ENCODE measurements around the gene ZYX. TPM values are rescaled to one million over a fixed set of nuclear protein-coding genes. Genes with fewer than 3 reads are reported as not detected.

The ZYX gene, protein sequence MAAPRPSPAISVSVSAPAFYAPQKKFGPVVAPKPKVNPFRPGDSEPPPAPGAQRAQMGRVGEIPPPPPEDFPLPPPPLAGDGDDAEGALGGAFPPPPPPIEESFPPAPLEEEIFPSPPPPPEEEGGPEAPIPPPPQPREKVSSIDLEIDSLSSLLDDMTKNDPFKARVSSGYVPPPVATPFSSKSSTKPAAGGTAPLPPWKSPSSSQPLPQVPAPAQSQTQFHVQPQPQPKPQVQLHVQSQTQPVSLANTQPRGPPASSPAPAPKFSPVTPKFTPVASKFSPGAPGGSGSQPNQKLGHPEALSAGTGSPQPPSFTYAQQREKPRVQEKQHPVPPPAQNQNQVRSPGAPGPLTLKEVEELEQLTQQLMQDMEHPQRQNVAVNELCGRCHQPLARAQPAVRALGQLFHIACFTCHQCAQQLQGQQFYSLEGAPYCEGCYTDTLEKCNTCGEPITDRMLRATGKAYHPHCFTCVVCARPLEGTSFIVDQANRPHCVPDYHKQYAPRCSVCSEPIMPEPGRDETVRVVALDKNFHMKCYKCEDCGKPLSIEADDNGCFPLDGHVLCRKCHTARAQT
- 70.0 and 70.3 TPM in 2 replicates for total RNA-seq

GRCh38 chr7:143380646-143381426 is at the start of gene ZYX:
ZYX (plus strand) TSS chr7:143381345; CDS start chr7:143381572, 227 bp downstream.

GRCh38 chr7:143362131-143363015 is 18.8 kb upstream of the ZYX start, which contains the start of gene FAM131B:
FAM131B (minus strand) TSS chr7:143362713; CDS start chr7:143362603, 110 bp downstream.

DNA sequence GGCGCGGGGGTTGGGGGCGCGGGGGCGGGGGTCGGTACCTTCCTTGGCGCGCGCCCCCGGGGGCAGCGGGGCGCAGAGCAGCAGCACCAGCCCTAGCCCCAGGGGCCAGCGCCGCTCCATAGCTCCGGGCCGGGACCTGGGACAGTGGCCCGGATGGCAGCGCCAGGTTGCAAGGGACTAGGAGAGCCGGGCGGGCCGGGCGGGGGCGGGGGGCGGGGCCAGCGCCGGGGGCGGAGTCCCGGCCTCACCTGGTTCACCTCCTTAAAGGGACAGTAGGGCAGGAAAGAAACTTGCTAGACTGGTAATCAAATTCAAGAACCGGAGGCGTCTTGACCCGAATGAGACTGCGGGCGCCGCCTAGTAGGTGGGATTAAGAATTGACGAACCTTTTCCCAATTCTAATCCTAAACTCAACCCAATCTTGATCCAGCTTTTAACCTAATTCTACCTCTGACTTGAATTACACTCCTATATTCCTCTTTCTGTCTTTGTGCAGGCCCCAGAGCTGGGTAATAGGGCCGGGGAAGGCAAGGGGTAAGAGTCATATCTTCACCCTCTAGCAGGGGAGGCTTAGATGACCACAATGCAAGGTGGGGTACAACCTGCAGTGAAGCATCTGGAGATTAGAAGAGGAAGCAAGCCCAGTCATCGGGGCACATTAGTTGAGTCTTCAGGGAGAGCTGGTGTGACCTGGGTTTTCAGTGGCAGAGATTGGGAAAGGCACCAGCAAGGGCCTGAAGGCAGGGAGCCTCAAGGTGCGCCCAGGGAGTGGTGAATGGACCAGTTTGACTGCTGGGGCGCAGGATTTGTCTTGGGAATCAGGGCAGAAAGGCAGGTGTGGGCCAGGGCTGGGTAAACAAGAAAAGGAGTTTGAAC is 27.8 kb downstream of the ZYX start, which contains the start of gene EPHA1:
EPHA1 (minus strand) TSS at position 171 of the 876 bp plus-strand sequence; CDS start at position 120, 51 bp downstream.

Other genes starting within 250 kb of the ZYX start
- gene PIP, start 249.3 kb upstream of the ZYX start, total RNA-seq, result not detected in 2 replicates
- gene TAS2R39, start 197.9 kb upstream of the ZYX start, total RNA-seq, result not detected in 2 replicates
- not detected in 2 replicates for gene TAS2R40, start 159.3 kb upstream of the ZYX start, total RNA-seq
- 106 and 155 TPM in 2 replicates for gene GSTK1, start 117.9 kb upstream of the ZYX start, total RNA-seq
- gene TMEM139, start 96.4 kb upstream of the ZYX start, total RNA-seq, result 0.50 TPM in 1 of 2 replicates, not detected in the other
- gene CASP2, start 93.0 kb upstream of the ZYX start, total RNA-seq, result 12.9 and 14.4 TPM in 2 replicates
- gene CLCN1, start 65.2 kb upstream of the ZYX start, total RNA-seq, result not detected in 2 replicates
- gene FAM131B, start 18.6 kb upstream of the ZYX start, total RNA-seq, result 3.9 and 13.2 TPM in 2 replicates
- under 0.01 and 0.15 TPM in 2 replicates for gene EPHA1, start 27.5 kb downstream of the ZYX start, total RNA-seq
- 0.15 TPM in 1 of 2 replicates, not detected in the other for gene TAS2R60, start 62.1 kb downstream of the ZYX start, total RNA-seq
- gene TAS2R41, start 96.5 kb downstream of the ZYX start, total RNA-seq, result 0.17 TPM in 1 of 2 replicates, not detected in the other
- not detected in 2 replicates for gene CTAGE15, start 190.5 kb downstream of the ZYX start, total RNA-seq
- gene TCAF2, start 239.6 kb downstream of the ZYX start, total RNA-seq, result 2.6 and 5.2 TPM in 2 replicates